ENCODE data around the gene PIAS1. TPM values are rescaled to one million over a fixed set of nuclear protein-coding genes. Genes with fewer than 3 reads are reported as not detected.
"Not testable (repeated sequence)": the region's sequence is repeated elsewhere in the genome, so short reads cannot be mapped to it uniquely, and the experiment has no call there.

PIAS1 gene
- total and polyA plus RNA-seq, 2 donors (not counting 3 experiments of a cell fraction or from before 2014, with no cell fraction given), result 23.7 to 24.2 TPM

DNA sequence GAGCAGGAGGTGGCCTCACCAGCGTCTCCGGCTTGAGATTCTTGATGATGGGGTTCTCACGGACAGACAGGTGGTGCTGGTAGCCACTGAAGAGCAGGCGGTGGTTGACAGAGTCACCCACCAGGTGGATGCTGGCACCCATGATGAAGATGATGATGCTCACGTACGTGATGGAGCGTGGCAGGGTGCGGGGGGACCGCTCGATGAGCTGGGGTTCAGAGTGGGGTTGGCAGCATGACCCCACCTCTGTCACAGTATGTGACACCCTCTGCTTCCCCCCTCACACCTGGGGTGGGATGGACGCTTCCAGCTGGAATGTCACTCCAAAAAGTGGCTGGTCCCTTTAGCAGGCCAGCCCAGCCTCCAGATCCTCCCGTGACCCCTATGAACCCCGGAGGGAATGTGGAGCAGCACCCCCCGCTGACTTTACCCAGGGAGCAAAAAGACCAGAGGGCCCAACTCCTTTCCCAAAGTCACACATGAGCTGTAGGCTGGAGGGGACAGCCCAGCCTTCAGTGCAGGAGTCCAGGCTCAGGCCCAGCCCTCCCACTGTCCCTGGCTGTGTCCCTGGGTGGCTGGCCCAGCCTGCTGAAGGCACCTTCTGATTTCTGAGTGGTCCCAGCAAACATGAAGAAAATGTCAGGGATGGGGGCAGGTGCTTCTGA, 157.7 kb downstream of the PIAS1 start:
- intact Hi-C loops (cut with micrococcal nuclease), result loop anchor here (2.0 kb wide), 1 partner anchor 57 kb away; no protein-coding TSS in a partner anchor
- Histone ChIP-seq H3K79me2 (ENCODE audit: control insufficient read depth, insufficient read depth, low read length) (peaks cover 15% of the 10 kb centered on the region), H3K9me1 (replicated peaks; ENCODE audit: control insufficient read depth, extremely low read depth, insufficient read depth, low read length) (no peaks in the 10 kb centered on the region), H3K9ac (replicated peaks; ENCODE audit: extremely low read depth, insufficient read depth, low read length) (no peak overlapping the region), H4K20me1 (replicated peaks; ENCODE audit: control insufficient read depth, extremely low read depth, insufficient read depth, low read length) (no peaks in the 10 kb centered on the region), H2AFZ (ENCODE audit: low read depth, low read length) (no peak overlapping the region), H3K4me3 (replicated peaks in 1 of 3; ENCODE audit: insufficient read depth in 1 of 3, low read depth in 1 of 3, low read length in 3 of 3) (no peak overlapping the region), H3K27ac (ENCODE audit: insufficient read depth, low read depth, low read length) (no peak overlapping the region), H3K4me2 (ENCODE audit: insufficient read depth, low read length) (no peak overlapping the region), H3K36me3 (ENCODE audit: control insufficient read depth in 2 of 2, extremely low read depth in 1 of 2, insufficient read depth in 2 of 2, low read length in 2 of 2) (no peaks in the 10 kb centered on the region), H3K4me1 (ENCODE audit: control insufficient read depth, extremely low read depth, insufficient read depth, low read length) (no peaks in the 10 kb centered on the region), H3K27me3 (ENCODE audit: control insufficient read depth in 2 of 2, insufficient read depth in 2 of 2, low read length in 2 of 2) (no peaks in the 10 kb centered on the region), H3K9me3 (replicated peaks; ENCODE audit: control insufficient read depth, insufficient read depth, low read length) (no peaks in the 10 kb centered on the region)
- ChIA-PET POLR2A (no interaction called here), CTCF (interaction anchor here (0.7 to 2.6 kb wide), 4 partner anchors 8 to 348 kb away, joined by 3 to 14 read pairs (median 5); no protein-coding TSS in a partner anchor)
- FAIRE-seq (no peak), DNase-seq (ENCODE audit: low read depth, low spot score) (no peak)
- TF ChIP-seq JUN (IDR thresholded peaks at IDR 0.05; ENCODE audit: borderline replicate concordance, insufficient read depth, insufficient read length, low read depth) (no peak), POLR2A (IDR thresholded peaks at IDR 0.05; ENCODE audit: low read depth, low read length) (no peak), EZH2 (IDR thresholded peaks at IDR 0.05; ENCODE audit: borderline replicate concordance, low read depth, low read length, severe bottlenecking) (no peak), POLR2AphosphoS5 (IDR thresholded peaks at IDR 0.05; ENCODE audit: insufficient read depth, low read depth, low read length) (no peak)
- TF ChIP-seq, protein P1, sequence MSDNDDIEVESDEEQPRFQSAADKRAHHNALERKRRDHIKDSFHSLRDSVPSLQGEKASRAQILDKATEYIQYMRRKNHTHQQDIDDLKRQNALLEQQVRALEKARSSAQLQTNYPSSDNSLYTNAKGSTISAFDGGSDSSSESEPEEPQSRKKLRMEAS (IDR thresholded peaks at IDR 0.05; ENCODE audit: insufficient read depth, insufficient read length), result no peak
- TF ChIP-seq, protein P2, sequence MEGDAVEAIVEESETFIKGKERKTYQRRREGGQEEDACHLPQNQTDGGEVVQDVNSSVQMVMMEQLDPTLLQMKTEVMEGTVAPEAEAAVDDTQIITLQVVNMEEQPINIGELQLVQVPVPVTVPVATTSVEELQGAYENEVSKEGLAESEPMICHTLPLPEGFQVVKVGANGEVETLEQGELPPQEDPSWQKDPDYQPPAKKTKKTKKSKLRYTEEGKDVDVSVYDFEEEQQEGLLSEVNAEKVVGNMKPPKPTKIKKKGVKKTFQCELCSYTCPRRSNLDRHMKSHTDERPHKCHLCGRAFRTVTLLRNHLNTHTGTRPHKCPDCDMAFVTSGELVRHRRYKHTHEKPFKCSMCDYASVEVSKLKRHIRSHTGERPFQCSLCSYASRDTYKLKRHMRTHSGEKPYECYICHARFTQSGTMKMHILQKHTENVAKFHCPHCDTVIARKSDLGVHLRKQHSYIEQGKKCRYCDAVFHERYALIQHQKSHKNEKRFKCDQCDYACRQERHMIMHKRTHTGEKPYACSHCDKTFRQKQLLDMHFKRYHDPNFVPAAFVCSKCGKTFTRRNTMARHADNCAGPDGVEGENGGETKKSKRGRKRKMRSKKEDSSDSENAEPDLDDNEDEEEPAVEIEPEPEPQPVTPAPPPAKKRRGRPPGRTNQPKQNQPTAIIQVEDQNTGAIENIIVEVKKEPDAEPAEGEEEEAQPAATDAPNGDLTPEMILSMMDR (IDR thresholded peaks at IDR 0.05; ENCODE audit: extremely low read depth in 1 of 2, insufficient read depth in 1 of 2, low read depth in 1 of 2, low read length in 2 of 2), result no peak
- BruUV-seq (replicated peaks), result no TSS peak
- dilution Hi-C loops (cut with MboI; ENCODE audit: extremely low pct_ligation_motif_present, low sequenced_read_pairs), result no loop called here

DNA sequence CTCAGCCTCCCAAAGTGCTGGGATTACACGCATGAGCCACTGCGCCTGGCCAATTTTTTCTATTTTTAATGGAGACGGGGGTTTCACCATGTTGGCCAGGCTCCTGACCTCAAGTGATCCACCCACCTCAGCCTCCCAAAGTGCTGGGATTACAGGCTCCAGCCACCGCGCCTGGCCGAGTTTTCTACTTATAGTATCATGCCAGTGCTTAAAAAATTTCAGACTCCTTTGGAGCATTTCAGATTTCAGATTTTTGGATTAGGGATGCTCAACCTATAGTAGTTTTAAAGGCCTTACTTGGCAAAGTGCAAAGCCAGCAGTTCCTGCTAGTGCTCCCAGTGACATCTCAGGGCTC, 159.4 kb downstream of the PIAS1 start:
- POLR2A ChIA-PET, result interaction anchor here (0.7 kb wide), 1 partner anchor 58 kb away, joined by 3 read pairs; no protein-coding TSS in a partner anchor
- H4K20me1 ChIP-seq (replicated peaks; ENCODE audit: control insufficient read depth, extremely low read depth, insufficient read depth, low read length); H3K4me2 ChIP-seq (ENCODE audit: insufficient read depth, low read length); FAIRE-seq; H3K9ac ChIP-seq (replicated peaks; ENCODE audit: extremely low read depth, insufficient read depth, low read length); BruUV-seq (replicated peaks); CTCF ChIA-PET; H3K4me3 ChIP-seq (replicated peaks in 1 of 3; ENCODE audit: insufficient read depth in 1 of 3, low read depth in 1 of 3, low read length in 3 of 3); H2AFZ ChIP-seq (ENCODE audit: low read depth, low read length); H3K36me3 ChIP-seq (ENCODE audit: control insufficient read depth in 2 of 2, extremely low read depth in 1 of 2, insufficient read depth in 2 of 2, low read length in 2 of 2); H3K27ac ChIP-seq (ENCODE audit: insufficient read depth, low read depth, low read length); dilution Hi-C loops (cut with MboI; ENCODE audit: extremely low pct_ligation_motif_present, low sequenced_read_pairs); H3K9me1 ChIP-seq (replicated peaks; ENCODE audit: control insufficient read depth, extremely low read depth, insufficient read depth, low read length); DNase-seq (ENCODE audit: low read depth, low spot score); intact Hi-C loops (cut with micrococcal nuclease); H3K4me1 ChIP-seq (ENCODE audit: control insufficient read depth, extremely low read depth, insufficient read depth, low read length); H3K27me3 ChIP-seq (ENCODE audit: control insufficient read depth in 2 of 2, insufficient read depth in 2 of 2, low read length in 2 of 2); H3K9me3 ChIP-seq (replicated peaks; ENCODE audit: control insufficient read depth, insufficient read depth, low read length): not testable (repeated sequence)
- H3K79me2 ChIP-seq (ENCODE audit: control insufficient read depth, insufficient read depth, low read length), result peaks cover 20% of the 10 kb centered on the region

Measured in endothelial cell of umbilical vein (primary cell).